ENCODE results near the gene VIPR1.

Gene VIPR1

GRCh38 chr3:42511736-42512135 lies 9.3 kb downstream of the VIPR1 start:
- no peak for DNase-seq (ENCODE audit: low read depth)

- no peak for DNase-seq (ENCODE audit: low read depth)
Observed at GRCh38 chr3:42513121-42513520, 10.7 kb downstream of the VIPR1 start.

DNA sequence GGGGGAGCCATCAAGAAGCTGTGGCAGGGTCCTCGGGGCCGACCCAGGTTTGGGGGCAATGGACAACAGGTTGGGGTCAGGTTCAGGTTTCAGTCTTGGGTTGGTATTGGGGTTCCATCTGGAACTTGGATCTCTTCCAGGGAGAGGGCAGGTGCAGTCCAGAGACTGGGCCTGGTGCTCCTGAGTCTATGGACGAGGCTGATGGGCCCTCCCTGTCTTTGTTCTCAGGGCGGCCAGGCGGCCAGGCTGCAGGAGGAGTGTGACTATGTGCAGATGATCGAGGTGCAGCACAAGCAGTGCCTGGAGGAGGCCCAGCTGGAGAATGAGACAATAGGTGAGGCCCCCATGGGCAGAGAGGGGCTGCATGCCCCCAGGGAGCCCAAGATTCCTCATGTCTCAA lies 11.1 kb downstream of the VIPR1 start:
- DNase-seq (ENCODE audit: low read depth) = no peak

DNA sequence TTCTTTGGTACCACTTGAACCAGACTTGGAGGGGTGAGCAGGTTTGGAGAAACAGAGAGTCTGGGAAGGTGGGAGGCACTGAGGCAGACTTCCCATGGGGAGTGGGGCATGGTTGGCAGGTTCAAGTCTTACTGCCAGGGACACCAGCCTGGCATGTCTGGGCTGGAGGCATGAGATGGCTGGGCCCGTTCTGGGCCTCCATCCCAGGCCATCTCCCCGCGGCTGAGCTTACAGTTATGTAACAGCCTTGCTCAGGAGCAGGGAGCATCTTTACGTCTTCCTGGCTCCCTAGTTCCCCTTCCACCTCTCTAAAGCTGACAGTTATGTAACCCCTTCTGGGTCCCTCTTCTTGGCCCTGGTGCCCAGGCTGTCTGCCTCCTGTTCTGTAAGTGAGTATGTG lies 12.4 kb downstream of the VIPR1 start:
- DNase-seq (ENCODE audit: low read depth) = no peak

- no peak for DNase-seq (ENCODE audit: low read depth)
Observed at GRCh38 chr3:42515391-42515916, 13.0 kb downstream of the VIPR1 start.

- no peak for DNase-seq (ENCODE audit: low read depth)
Observed at GRCh38 chr3:42515976-42516375, 13.5 kb downstream of the VIPR1 start.

- DNase-seq (ENCODE audit: low read depth) = no peak
Observed at GRCh38 chr3:42516443-42516842, 14.0 kb downstream of the VIPR1 start.

DNA sequence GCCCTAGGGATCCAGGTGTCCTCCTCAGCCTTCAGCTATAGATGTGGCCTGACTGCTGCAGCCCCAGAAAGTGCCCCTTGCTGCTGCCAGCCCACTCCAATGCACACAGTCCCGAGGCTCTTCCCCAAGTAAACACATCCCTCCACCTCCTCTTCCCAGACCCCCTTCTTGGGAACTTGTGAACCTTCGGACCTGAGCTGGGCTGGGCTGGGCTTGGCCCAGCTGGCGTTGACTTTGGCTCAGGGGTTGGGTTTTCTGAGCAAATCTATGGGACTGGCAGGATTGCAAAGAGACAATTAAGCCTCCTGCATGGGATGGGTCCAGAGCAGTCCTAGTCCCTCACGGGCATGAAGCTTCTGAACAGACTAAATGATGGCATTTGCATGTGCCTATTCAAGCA lies 14.7 kb downstream of the VIPR1 start:
- DNase-seq (ENCODE audit: low read depth) = no peak

- DNase-seq (ENCODE audit: low read depth) = no peak
Observed at GRCh38 chr3:42518800-42519567, 16.5 kb downstream of the VIPR1 start.

- DNase-seq (ENCODE audit: low read depth) = no peak
Observed at GRCh38 chr3:42519568-42519962, 17.1 kb downstream of the VIPR1 start.

- no peak for DNase-seq (ENCODE audit: low read depth)
Observed at GRCh38 chr3:42520336-42520735, 17.9 kb downstream of the VIPR1 start.

GRCh38 chr3:42520906-42521305 lies 18.5 kb downstream of the VIPR1 start:
- DNase-seq (ENCODE audit: low read depth) = no peak

GRCh38 chr3:42524751-42525150 lies 22.3 kb downstream of the VIPR1 start:
- DNase-seq (ENCODE audit: low read depth) = no peak

DNA sequence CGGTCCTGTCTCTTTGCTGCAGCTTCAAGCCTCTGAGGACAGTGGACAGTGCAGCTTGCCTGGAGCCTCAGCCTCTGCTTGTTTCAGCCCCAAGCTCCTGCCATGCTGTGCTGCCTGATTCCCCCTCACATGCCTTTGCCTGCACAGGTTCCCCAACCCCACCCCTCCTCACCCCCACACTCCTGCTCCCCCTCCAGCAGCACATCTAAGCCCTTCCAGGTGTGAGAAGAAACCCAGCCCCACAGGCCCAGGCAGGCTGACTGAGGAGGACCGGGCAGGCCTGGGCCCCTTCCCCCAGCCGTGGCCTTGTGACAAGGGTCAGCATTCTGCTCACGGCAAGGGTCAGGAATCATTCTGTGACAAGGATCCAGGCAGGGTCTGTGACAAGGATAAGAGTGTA lies 22.8 kb downstream of the VIPR1 start:
- no peak for DNase-seq (ENCODE audit: low read depth)

- DNase-seq (ENCODE audit: low read depth) = no peak
Observed at GRCh38 chr3:42525736-42526345, 23.4 kb downstream of the VIPR1 start.

- DNase-seq (ENCODE audit: low read depth) = no peak
Observed at GRCh38 chr3:42526616-42527367, 24.3 kb downstream of the VIPR1 start.

- DNase-seq (ENCODE audit: low read depth) = no peak
Observed at GRCh38 chr3:42527368-42527917, 25.0 kb downstream of the VIPR1 start.

DNA sequence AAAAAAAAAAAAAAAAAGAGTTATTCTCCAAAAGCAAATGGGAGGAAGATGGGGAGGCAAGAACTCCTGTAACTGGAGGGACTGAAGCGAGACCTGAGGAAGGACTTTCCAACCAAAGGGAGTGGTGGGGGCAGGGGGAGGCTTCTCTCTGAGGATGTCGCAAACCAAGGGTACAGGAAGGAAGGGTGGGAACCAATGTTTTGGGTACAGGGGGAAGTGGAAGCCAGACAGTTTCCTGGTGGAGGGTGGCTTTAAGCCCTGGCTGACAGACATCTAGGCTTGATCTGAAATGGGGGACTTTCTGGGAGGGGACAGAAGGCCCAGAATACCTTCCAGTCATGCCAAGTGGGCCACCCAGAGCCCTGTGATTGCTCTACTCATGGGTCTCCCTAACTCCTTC lies 27.0 kb downstream of the VIPR1 start:
- DNase-seq (ENCODE audit: low read depth) = no peak

DNA sequence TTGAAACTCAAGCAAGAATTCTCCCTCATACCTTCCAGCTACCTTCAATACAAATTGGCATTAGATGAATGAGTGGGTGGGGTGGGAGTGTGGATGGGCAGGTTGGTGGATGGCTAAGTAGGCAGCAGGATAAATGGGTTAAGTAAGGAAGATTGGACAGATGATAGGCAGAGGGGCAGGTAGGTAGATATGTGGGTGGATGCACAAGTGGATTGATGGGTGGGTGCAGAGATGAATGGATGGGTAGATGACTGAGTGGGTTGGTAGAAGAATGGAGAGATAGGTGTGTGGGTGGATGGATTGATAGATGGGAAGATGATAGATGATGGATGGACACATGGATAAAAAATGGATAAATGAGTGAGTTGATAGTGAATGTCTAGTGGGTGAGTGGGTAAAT lies 27.6 kb downstream of the VIPR1 start:
- no peak for DNase-seq (ENCODE audit: low read depth)

DNA sequence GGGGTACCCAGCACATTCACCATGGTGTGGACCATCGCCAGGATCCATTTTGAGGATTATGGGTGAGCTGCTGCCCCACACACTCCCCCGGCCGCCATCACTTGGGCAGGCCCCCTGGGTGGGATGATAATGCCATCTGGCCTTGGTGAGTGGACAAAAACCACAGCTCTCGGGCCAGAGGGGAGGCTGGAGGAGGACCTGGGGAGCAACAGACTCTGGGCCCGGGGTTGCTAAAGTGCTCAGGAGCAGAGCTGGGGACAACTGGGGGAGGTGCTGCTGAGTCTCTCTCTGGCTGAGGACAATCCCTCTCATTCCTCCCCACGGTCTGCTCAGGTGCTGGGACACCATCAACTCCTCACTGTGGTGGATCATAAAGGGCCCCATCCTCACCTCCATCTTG lies 29.0 kb downstream of the VIPR1 start:
- DNase-seq (ENCODE audit: low read depth) = no peak

GRCh38 chr3:42532229-42532628 lies 29.8 kb downstream of the VIPR1 start:
- no peak for DNase-seq (ENCODE audit: low read depth)

GRCh38 chr3:42533161-42533897 lies 30.9 kb downstream of the VIPR1 start:
- DNase-seq (ENCODE audit: low read depth) = no peak
